GM21717 (cell line): ENCODE data around the gene HBS1L.
A peak's percentile ranks its signal among the peaks of the same experiment; 100 is the strongest.

ENCODE experiments used
- ATAC-seq: cut with Tn5 transposase; IDR thresholded peaks from one replicate; pipeline ENCODE4 v1.9.1; 2021; ENCODE audit warnings: mild to moderate bottlenecking, moderate library complexity; ENCODE audit not compliant: unreplicated experiment

The HBS1L gene

DNA sequence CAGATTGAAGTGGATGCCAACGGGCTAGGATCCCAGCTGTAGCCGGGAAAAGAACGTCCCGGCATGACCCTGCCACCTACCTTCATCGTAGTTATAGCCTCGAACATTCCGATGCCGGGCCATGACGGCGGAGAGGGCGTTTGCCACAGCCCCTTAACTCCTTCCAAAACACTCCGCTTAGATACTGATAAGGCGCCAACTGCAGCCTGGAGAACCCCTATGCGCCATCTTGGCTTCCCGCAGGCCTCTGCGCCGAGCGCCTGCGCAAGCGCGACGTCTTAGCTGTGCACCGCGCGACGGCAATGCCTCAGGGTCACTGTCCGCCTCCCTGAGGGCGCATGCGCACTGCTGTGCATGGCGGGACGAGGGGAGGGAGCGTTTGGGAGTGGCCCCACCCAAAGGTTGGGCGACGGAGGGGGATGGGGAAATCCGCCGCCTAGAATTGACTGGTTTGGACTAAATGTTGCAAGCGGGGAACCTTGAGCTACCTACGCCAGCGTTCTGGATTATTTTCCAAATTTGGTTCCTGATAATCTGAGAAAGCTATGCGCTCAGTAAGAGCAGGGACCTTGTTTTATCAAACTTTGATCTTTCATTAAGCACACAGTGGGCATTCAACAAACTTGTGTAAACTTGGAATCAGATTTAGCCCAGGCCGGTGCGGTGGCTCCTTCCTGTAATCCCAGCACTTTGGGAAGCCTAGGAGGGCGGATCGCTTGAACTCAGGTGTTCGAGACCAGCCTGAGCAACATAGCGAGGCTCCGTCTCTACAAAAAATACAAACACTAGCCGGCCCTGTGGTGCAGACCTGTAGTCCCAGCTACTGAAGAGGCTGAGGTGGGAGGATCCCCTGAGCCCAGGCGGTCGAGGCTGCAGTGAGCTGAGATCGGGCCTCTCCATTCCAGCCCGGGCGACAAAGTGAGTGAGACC, at the start of gene HBS1L:
TSS of gene HBS1L (minus strand) at position 254 of the 930 bp plus-strand sequence. CDS start at position 123, 131 bp downstream.
- peak; percentile 96 for ATAC-seq

DNA sequence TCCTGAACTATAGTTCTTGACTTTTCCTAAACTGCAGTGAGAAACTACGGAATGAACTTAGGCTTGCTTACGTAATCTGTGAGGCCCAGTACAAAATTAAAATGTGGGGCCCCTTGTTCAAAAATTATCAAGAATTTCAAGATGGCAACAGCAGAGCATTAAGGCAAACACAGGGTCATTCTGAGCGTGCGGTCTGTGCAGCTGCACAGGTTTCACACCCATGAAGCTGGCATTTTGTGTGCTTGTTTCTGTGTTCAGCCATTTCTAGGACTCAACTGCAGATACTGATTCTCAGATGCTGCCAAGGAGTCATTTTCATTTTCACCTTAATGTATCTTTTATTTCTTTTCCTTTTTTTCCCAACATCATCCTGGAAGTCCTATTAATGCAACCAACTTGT, 49.6 kb upstream of the HBS1L start:
- no peak for ATAC-seq

DNA sequence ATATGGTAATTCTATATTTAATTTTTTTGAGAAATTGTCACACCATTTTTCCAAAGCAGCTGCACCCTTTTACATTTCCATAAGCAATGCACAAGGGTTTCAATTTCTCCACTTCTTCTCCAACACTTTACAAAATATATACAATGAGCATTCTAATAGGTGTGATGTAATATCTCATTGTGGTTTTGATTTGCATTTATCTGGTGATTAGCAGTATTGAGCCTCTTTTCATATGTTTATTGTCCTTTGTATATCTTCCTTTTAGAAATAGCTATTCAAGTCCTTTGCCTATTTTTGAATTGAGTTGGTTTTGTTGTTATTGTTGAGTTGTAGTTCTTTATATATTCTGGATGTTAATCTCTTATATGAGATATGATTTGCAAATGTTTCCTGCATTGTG, 47.6 kb upstream of the HBS1L start:
- ATAC-seq, result no peak

DNA sequence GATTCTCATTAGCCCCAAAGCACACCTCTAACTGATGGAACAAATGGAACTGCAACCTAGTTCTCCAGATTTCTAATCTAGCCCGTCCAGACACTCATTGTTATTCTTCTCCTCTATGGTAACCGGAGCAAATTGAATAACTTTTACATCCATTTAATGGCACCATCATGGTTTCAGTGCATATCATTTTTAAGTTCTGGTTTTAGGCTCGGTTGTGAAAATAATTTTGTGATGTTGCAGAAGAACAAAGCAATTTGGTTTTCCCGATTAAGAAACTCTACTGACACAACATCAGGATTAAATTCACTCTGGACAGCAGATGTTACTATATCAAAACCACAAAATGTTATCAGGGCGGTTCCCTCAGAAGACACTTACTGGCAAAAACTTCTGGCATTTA, 42.5 kb upstream of the HBS1L start:
- ATAC-seq, result no peak

DNA sequence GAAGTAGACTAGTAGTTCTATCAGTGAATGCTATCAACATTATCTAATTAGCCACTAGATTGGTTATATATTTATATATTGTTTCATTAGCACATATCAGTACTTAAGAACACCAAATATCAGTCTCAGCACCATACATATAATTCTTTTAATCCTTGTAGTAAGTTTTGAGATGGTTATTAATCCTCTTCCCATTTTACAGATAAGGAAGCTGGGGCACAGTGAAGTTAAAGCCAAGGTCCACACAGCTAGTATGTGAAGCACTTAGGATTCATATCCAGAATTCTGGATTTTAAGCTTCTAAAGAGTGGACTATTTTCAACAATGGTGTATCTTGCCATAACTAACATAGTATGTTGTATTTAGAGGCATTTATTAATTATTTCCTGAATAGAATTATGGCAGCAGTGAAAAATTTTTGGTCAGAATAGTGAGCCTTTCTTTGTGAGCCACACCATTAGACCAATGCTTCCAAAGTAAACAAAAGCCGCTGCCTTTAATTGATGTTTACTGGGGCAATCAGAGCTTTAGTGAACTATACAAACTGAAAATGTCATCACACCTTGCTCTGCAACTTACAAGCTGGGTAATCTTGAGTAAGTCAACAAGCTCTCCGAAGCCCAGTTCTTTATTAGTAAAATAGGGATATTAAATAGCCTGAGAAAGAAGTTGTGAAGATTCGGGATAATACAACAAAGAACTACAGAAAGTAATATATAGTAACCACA, 41.9 kb upstream of the HBS1L start:
- ATAC-seq, result no peak

DNA sequence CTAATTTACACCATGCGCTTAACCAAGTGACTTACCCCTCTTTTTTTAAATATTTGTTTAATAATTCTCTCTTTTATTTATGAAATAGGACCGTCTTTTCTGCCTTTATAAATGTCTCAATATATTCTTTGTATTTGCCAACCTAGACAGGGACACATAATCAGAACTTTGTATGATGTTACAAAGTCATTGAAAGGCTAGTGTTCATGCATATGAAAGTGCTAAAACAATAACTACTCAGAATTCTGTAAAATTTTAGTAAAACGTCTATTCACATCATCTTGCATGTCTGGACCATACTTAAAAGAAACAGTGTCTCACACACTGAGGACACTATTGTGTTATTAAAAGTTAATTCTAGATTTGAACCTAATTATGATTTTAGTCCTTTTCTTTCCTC, 41.1 kb upstream of the HBS1L start:
- no peak for ATAC-seq

DNA sequence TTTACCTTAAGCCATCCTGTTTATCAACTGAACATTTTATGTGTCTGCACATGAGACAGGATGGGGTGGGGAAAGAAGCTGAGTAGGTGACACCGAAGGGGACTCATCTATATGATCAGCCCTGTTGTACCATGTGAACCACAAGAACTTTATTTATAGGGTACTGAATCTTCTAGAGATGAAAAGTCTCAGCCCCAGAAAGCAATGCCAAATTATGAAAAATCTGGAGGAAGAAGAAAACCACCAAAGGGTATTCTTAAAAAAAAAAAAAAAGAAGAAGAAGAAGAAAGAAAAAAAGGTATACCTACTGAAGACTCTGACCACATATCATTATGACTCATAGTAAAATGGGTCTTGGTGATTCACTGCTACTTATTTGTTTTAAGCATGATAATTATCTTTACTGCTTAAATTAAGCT, 39.8 kb upstream of the HBS1L start:
- peak; percentile 53 for ATAC-seq

DNA sequence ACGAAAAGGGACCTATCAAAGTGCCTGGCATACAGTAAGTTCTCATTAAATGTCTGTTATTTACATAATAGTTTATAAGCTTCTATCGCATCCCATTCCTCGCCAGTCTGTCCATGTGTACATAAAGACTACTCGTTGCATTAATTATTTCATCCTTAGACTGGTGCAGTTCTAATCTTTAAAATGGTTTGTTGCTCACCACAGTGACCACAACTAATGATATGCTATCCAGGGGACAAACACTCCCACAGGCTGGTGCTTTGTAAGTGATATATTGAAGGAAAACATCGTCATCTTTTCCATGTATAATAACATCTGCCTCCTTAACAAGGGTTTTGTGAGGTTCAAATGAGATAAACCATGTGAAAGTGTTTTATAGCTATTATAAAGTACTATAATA, 39.0 kb upstream of the HBS1L start:
- ATAC-seq, result no peak

DNA sequence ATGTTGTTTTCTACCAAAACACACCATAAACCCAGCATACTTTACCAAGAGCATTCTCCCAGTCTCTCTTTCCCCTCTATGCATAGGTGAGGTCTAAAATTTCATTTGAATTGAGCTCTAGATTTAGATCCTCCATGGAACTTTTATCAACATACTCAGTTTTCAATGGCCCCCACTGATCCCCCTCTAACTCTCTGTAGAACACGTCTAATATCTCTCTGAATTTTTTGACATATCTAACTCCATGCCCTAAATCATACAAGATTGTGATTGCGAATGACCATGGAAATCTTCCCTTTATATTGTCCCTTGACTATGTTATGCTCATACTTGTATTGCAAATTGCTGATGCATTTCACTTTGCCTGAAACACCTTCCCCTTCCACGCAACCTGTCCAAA, 38.1 kb upstream of the HBS1L start:
- no peak for ATAC-seq

DNA sequence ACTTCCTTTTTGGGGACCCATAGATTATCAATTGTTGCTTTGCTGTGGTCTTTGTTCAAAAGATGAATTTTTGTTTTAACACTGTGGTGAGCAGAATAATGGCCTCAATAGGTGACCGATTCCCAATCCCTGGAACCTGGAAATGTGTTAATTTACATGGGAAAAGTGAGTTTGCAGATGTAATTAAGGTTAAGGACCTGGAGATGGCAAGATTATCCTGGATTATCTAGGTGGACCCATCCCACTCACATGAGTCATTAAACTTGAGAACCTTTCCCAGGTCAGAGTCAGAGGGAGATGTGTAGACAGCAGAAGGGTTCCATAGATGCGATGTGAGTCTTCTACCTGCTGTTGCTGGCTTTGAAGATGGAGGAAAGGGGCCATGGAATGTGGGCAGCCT, 36.2 kb upstream of the HBS1L start:
- no peak for ATAC-seq

DNA sequence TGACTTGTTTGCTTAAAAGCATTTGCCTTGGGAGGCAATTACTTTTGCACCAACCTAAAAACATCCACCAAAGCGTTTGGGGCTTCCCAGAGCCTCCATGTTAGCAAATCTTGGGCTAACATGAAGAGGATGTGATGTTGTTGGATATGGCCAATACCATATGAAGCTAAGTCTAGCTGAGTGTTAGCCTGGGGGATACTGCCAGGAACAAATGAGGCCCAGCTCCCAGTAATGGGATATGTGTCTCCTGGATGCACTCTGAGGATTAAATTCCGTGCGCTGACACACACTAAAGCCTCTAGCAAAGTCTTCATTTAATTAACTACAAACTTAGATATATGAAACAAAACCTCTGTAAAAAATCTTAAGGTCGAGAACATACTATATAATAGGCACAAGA, 35.3 kb upstream of the HBS1L start:
- ATAC-seq, result no peak

DNA sequence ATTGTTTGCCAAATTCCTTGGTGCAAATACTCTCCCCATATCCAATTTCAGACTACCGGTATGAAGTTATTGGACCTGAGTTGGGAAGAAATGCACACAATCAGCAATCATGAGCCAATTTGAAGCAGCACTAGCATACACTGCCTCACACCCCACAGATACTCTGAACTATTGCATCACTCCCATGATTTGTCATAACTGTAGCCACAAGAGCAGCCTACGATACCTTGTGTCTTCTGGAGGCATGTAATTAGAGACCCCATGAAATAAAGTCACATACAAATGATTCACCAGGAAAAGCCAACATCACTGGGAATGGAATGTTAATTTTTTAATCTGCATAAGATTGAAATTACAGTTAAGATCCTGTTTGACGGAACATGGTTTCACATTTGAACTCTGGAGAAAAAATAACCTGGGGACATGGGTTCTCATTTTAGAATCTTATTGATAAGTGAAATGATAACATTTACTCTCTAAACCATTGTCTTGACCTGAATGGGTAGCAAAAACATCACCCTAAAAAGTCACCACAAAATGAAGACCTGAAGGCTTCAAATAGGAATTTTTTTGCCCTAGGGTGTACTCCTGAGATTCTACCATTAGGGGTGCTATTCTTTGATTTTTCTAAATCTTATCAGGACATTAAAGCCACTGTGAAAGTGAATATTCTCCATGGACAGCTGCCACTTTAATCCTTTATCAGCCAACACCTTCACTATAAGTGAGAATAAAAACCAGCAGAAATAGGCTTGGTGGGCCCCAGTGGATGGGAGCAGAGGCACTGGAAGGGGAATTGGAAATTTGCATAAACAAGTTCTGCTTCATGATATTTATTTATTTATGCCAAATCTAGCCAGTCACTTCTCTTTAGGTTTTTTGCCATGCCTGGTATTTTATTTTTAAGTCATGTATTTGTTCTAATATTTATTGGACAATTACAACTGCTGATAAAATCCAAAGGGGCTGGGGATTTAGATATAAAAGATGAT, 34.5 kb upstream of the HBS1L start:
- ATAC-seq, result peak; percentile 74

DNA sequence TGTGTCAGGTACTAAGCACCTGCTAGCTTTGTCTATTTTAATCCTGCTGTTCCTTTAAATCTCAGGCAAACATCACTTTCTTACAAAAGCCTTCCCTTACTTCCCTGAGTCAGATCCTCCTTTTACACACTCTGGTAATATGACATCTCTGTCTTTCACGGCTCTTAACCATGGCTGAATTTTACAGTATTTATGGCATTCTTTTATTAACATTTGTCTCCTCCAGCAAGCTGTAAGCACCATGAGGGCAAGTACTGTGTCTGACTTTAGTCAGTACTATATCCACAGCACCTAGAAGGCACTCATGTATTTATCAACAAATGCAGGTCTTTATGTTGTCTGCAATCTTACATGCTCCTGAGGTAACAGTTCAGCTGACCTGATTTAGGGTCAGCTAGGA, 33.7 kb upstream of the HBS1L start:
- peak; percentile 0 for ATAC-seq

DNA sequence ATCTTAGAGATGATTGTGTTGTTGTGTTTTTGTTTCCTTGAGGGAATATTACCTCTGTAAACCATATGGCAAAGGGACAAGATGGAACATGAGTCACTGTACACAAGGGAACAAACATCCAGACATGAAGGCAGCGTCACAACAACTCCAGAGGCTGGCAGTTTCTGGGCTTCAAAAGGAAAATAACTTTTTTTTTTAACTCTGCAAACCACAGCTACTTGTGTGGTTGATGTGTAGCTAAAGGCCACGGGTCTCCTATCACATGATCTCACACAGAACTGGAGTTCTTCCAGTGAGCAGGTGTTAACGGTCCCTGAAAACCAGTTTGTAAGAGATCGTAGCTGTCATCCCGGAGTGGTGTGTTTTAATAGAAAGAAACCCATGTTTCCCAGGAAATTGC, 33.2 kb upstream of the HBS1L start:
- ATAC-seq, result peak; percentile 27

DNA sequence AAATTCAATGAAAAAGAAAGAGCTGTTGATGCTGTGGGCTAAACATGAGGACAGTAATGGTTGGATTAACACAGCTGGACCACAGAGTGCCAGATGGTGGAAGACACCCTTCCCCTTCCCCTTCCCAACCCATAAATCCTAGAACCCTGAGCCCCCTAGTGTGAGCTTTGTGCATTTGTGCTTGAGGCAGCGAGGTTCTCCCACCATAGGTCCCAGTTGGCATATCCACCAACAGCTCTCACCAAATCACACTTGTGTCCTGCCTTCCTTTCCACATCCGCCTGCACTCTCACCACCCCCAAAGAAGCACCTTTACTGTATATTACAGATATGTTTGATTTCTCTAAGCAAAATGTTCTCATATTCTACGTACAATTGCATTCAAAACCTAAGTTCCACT, 32.8 kb upstream of the HBS1L start:
- ATAC-seq, result no peak

DNA sequence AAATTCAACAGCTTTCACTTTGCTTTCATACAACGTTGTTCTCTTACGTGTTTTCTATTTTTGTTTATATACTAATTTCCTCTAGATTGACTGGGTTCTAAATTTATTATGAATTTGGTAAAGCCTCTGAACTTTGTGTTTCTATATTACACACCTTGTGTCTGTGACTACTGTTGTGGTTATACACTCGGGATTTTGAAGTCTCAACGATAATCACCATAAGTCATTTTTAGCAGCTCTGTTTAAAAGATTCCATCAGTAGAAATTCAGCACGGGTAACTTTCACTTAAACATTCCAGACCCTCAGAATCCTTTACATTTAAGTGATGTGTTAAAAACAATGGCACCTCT, 31.8 kb upstream of the HBS1L start:
- no peak for ATAC-seq

DNA sequence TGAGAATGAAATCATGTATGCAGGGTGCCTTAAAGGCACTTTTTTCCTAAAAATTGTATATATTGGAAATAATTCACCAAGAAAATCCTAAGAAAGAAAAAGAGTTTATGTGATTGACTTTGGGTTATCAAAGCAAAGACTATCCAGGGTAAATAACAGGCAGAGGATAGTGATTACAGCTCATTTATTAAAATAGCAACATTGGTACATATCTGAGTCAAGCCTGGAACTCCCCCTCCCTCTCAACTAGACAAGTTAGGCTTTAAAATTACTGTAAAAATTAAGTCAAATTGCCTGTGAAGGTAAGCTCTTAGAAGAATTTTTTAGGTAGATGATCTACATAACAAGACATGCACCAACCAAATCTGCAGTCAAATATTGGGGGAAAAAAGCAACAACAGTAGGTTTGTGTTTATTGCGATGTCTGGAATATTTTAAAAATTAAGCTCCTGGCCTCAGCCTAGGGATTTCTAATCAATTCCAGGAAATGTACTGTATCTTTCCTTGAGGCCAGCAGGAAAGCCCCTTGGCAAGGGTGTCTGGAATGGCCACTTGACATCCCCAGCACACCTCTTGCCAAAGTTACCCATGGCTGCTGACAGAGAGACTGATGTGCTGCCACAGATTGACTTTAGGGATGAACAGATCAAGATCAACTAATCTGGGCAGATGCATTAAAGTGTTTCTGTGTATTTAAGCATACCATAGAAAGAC, 31.2 kb upstream of the HBS1L start:
- no peak for ATAC-seq

DNA sequence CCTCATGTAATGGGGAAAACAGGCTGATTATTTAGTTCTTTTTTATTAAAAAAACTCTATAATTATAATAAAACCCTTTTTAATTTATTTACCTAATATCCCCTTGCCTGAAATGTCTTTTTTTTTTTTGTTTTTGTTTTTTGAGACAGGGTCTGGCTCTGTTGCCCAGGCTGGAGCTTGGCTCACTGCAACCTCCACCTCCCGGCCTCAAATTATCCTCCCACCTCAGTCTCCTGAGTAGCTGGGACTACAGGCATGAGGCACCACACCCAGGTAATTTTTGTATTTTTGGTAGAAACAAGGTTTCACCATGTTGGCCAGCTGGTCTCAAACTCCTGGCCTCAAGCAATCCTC, 30.3 kb upstream of the HBS1L start:
- no peak for ATAC-seq

DNA sequence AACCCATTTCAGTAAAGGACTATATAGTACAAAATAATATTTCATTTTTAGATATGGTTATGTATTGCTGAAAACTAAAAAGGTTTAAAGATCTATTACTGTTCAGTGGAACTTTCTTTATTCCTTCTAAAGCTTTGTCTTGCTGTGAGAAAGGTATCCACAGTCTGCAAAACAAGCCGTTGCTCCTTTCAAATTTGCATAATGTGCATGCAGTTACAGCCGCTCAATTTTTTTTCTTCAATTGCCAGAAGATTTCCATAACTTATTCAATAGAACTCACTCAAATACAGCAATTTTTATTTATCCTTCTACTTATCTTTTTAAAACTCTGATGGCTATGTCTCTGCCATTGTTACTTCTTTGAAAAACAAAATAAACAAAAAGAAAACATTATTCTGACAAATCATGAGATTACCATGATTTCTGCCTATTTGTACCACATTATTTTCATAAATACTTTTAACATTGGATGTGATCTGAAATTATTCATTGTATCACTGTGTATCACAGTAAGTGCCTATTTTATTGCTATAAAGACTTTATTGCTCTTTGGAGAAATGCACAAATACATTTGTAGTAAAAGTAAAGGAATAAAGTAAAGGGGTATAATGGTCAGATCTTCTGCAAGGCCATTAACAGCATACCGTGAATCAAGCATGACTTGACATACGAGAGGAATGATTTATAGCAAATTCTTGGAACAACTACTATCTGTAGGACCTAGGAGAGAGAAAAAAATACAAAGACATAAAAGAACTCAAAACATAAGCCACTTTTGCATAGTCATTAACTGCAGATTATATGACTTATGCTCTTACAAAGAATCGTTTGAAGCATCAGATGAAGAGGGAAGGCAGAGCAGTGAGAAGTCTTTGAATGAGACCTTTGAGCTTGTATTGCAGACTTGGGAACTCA, 29.6 kb upstream of the HBS1L start:
- no peak for ATAC-seq
